ENCODE data around the gene BCL2L11.
"Not testable (repeated sequence)": the region's sequence is repeated elsewhere in the genome, so short reads cannot be mapped to it uniquely, and the experiment has no call there.

BCL2L11 gene

GRCh38 chr2:111120253-111121027 lies at the start of gene BCL2L11:
TSS of gene BCL2L11 (plus strand) at chr2:111120914. CDS start at chr2:111123746, 2,832 bp downstream.
- peak; percentile 93 for DNase-seq

- DNase-seq = peak; percentile 53
Observed at GRCh38 chr2:111071600-111072171, 49.0 kb upstream of the BCL2L11 start.

- no peak for DNase-seq
Observed at GRCh38 chr2:111072220-111072871, 48.4 kb upstream of the BCL2L11 start.

- not testable (repeated sequence) for DNase-seq
Observed at GRCh38 chr2:111082659-111083058, 38.1 kb upstream of the BCL2L11 start.

GRCh38 chr2:111091811-111092211 lies 28.9 kb upstream of the BCL2L11 start:
- no peak for DNase-seq

- DNase-seq = no peak
Observed at GRCh38 chr2:111094691-111095090, 26.0 kb upstream of the BCL2L11 start.

- DNase-seq = no peak
Observed at GRCh38 chr2:111095434-111095833, 25.3 kb upstream of the BCL2L11 start.

GRCh38 chr2:111099402-111099801 lies 21.3 kb upstream of the BCL2L11 start:
- DNase-seq = no peak

GRCh38 chr2:111100087-111100764 lies 20.5 kb upstream of the BCL2L11 start:
- no peak for DNase-seq

- no peak for DNase-seq
Observed at GRCh38 chr2:111100765-111101162, 19.9 kb upstream of the BCL2L11 start.

GRCh38 chr2:111101592-111101991 lies 19.1 kb upstream of the BCL2L11 start:
- DNase-seq = no peak

- no peak for DNase-seq
Observed at GRCh38 chr2:111102216-111102615, 18.5 kb upstream of the BCL2L11 start.

- no peak for DNase-seq
Observed at GRCh38 chr2:111105926-111106325, 14.8 kb upstream of the BCL2L11 start.

- DNase-seq = no peak
Observed at GRCh38 chr2:111106706-111107105, 14.0 kb upstream of the BCL2L11 start.

- DNase-seq = no peak
Observed at GRCh38 chr2:111108745-111109271, 11.9 kb upstream of the BCL2L11 start.

- DNase-seq = no peak
Observed at GRCh38 chr2:111111101-111111755, 9.5 kb upstream of the BCL2L11 start.

- no peak for DNase-seq
Observed at GRCh38 chr2:111113838-111114237, 6.9 kb upstream of the BCL2L11 start.

- DNase-seq = no peak
Observed at GRCh38 chr2:111116011-111116746, 4.5 kb upstream of the BCL2L11 start.

- peak; percentile 68 for DNase-seq
Observed at GRCh38 chr2:111116843-111117597, 3.7 kb upstream of the BCL2L11 start.

GRCh38 chr2:111117598-111118480 lies 2.9 kb upstream of the BCL2L11 start:
- DNase-seq = no peak

Measured in NCI-H526 treated with DMSO at 0.1 percent for 48 hours (cell line).